ENCODE results near the gene HLA-DRA.
"Not testable (repeated sequence)": the region's sequence is repeated elsewhere in the genome, so short reads cannot be mapped to it uniquely, and the experiment has no call there.

The HLA-DRA gene

DNA sequence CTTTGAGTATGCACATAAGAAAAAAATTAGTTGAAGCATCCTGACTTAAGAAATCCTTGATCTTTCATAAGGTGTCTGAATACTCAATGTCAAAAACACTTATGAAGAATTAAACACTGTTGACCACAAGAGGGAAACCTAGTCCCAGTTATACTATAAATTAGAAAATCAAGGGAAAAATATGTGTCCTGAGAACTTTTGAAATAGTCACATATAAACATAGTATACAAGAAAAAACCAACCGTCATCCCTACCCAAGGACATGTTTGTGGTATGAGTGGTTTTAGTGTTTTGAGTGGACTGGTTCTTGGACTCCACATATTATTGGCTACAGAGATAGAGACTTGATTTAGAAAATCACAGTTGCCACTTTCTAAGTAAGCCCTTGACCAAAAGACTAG is 7.6 kb upstream of the HLA-DRA start:
- DNase-seq = peak in 1 of 2 experiments; percentile 34

DNA sequence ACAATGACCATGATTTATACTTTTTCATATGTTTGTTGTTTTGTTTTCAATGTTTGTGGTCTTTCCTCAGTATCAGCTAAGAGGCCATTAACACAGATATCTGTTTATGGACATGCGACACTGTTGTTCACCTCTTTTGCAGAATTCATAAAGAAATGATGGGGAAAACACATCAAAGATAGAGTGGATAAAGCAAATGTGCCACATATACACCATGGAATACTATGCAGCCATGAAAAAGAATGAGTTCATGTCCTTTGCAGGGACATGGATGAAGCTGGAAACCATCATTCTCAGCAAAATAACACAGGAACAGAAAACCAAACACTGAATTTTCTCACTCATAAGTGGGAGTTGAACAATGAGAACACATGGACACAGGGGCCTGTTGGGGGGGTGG is 5.7 kb upstream of the HLA-DRA start:
- not testable (repeated sequence) for DNase-seq

DNA sequence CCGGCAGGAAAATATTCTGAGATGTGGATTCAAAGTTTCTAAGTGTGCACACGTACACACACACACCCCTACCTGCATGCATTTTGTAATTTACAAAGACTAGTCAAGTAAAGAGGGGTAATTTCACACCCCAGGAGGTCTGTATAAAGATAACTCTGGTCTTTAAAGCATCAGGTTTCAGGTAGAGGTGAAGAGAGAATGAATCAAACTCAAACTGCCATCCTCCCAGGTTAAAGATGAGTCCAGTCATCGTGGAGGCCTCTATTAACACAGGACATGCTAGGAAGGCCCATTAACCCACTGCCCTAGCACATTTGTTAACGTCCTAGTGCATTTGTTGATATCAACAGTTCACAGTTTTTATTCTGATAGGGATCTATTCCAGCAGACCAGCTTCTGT is 3.5 kb upstream of the HLA-DRA start:
- DNase-seq = no peak

DNA sequence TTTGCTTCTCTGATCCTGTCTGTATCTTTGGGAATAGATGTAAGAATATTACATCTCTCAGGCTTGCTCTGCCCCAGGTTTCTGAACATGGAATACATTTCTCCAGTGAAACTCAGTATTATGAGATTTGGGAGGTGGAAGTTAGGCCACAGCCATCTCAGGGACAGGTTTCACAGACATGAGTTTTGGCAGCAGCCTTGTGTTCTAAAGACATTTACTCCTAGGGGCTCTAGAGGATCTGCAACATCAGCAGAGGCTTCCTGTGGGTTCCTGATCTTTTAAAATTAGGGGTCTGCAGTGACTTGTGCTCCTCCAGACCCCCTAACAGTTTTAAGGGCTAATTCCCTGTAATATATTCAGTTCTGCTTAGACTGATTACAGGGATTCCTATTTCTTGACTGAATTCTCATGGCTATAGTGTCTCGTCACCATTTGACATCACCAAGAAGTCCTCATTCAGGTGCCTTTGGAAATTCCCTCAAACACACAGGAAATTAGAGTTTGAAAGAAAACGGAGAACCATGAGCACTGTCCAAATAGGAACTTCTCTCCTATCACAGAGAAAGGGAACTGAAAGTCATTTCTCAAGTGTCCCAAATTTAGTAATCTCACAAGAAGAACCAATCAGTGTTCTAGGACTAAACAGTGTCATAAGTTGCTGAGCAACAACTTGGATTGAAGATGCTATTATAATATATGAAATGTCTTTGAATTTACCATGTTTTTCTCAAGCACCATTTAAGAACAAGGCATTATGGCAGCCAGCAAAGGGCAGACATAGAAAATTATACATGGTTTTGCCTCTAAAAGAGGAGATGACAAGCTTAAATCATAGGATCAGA is 2.5 kb upstream of the HLA-DRA start:
- no peak for DNase-seq

DNA sequence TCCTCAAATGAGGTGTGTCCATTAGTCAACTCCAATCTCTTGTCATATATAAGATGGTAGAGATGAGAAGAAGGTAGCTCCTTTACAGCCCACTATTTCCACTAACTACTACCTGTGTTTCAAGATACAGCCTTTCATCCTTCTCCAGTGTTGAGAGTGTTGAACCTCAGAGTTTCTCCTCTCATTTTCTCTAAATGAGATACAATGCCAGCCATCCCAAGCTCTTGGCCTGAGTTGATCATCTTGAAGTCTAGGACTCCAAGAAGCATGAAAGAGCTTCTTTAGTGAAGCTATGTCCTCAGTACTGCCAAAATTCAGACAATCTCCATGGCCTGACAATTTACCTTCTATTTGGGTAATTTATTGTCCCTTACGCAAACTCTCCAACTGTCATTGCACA is 548 bp upstream of the HLA-DRA start:
- DNase-seq = no peak

DNA sequence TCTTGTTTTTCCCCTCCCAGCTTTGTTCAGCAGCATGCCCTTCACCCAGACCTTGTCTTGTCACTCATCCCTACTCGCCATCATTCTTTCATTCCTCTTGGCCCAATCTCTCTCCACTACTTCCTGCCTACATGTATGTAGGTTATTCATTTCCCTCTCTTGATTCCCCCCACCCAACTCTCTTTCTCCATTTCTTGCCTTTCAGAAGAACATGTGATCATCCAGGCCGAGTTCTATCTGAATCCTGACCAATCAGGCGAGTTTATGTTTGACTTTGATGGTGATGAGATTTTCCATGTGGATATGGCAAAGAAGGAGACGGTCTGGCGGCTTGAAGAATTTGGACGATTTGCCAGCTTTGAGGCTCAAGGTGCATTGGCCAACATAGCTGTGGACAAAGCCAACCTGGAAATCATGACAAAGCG is 2.6 kb downstream of the HLA-DRA start:
- no peak for DNase-seq

DNA sequence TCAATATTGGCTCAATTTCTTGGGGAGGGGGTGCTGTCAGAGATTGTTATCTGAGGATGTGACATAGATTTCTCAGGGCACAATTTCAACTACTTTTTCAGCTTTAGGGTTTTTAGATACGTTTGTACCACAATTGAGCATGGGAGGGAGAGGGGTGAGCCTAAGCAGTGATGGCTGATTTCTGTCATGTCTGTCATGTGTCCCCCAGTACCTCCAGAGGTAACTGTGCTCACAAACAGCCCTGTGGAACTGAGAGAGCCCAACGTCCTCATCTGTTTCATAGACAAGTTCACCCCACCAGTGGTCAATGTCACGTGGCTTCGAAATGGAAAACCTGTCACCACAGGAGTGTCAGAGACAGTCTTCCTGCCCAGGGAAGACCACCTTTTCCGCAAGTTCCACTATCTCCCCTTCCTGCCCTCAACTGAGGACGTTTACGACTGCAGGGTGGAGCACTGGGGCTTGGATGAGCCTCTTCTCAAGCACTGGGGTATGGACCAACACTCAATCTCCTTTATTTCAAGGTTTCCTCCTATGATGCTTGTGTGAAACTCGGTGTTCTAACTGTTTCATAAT is 3.4 kb downstream of the HLA-DRA start:
- no peak for DNase-seq

DNA sequence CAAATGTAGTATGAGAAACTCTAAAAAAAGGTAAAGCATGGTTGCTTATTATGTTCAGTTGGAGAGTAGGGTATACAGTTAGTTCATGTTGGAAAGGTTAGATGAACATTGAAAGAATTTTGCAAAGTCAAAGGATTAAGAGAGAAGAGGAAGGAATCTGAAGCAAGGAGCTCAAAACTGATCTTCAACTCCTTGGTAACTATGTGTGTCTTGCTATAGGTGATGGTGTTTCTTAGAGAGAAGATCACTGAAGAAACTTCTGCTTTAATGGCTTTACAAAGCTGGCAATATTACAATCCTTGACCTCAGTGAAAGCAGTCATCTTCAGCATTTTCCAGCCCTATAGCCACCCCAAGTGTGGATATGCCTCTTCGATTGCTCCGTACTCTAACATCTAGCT is 4.7 kb downstream of the HLA-DRA start:
- DNase-seq = no peak

DNA sequence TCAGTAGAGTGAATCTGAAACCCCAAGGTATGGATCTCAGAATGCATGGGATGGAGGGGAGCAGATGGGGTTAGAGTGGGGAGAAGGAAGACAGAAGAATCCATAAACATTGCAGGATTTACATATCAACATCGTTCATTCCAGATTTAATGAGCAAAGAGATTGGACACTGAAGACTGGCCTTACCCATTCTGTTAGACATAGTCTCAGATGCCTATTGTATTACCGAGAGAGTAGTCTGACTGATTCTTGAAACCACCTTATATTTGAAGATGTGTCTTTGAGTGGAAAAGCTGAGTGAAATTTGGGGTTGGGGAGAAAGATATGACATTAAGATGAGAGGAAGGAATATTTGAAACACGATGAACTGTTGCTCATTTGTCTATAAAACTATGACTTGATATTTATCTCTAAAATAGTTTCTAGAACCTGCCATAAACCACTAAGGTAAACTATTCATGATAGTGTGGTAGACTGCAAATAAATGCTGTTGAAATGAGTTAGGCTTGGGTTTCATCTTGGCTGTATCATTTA is 5.7 kb downstream of the HLA-DRA start:
- no peak for DNase-seq

DNA sequence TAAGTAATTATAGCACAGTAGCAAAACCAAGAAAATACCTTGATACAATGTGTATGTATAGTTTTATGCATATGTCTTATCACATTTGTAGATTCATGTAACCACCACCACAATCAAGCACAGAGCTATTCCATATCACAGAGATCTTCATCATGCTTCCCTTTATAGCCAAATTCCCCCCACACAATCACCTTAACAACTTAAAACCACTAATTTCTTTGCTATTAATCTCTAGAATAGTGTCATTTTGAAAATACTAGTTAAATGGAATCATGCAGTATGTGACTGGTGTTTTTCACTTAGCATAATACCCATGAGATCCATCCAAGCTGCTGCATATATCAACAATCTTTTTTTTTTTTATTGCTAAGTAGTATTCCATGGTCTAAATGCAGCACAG is 8.2 kb downstream of the HLA-DRA start:
- DNase-seq = no peak

DNA sequence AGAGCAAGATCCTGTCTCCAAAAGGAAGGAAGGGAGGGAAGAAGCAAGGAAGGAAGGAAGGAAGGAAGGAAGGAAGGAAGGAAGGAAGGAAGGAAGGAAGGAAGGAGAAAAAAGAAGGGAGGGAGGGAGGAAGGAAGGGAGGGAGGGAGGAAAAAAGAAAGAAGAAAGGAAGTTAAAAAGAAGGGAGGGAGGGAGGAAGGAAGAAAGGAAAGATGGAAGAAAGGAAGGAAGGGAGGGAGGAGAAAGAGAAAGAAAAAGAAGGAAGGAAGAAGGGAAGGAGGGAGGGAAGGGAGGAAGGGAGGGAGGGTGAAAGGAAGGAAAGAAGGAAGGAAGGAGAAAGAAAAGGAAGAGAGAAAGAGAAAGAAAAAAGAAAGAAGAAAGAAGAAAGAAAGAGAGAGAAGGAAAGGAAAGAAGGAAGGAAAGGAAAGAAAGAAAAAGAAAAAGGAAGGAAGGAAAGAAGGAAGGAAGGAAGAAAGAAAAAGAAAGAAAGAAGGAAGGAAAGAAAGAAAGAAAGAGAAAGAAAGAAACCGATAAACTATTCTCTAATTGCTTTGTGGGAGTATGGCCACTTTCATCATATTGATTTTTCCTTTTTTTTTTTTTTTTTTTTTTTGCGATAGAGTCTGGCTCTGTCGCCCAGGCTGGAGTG is 9.5 kb downstream of the HLA-DRA start:
- DNase-seq = no peak

DNA sequence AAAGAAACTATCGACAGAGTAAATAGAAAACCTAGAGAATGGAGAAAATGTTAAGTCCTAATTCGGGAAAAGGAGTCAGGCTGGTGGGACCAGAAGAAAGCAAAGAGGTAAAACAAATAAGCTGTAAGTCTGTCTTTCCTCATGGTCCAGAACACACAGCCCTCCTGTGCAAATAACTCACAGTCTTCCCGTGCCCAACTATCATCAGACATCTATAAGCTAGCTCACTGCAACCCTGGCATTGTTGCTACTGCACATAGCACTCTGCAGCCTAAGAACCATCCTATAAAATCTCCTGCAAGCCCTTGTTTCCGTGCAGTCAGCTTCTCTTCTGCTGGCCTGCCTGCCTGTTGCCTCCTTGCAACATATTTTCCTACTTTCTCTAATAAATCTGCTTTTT is 17.4 kb downstream of the HLA-DRA start:
- no peak for DNase-seq

DNA sequence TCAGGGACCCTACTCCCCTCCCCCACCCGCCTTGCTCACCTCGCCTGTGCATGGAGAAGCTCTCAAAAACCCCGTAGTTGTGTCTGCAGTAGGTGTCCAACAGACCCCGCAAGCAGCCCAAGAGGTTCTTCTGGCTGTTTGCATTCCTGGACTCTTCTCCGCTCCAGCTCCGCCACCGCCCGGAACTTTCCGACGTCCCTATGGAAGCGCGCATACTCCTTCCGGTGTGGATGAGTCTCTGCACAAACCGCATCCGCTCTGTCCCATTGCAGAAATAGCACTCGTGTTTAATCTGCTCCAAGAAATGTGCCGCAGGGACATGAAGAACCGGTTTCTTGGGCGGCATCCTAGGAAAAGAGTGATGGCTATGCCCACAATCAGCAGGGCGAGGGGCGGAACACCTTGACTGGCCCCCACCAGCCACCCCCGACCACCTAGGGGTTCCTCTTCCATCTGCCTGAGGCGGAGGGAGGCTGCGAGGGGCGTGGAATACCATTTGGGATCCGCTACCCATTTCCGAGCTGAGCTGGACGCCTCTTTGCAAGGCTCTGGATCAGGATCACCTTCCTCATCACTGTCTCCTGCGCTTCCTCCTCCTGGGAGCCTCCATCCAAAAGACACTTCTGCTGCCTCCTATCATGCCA is 20.2 kb downstream of the HLA-DRA start:
- no peak for DNase-seq

DNA sequence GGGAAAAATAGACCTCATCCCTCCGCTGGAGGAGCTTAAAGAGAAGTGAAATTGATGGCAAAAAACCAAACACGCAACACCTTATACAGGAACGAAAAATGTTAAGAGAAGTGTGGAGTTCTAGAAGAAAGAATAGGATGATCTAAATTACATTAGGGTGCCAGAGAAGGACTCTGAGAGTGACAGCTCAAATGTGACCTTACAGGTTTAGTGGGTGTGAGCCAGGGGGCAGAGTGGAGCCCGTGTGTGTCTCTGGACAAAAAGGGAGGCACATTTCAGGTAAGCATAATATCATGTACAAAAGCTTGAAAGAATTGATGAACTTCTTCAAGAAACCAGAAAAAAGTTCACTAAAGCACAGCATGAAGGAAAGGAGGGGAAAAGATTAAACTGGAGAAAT is 20.8 kb downstream of the HLA-DRA start:
- DNase-seq = no peak

DNA sequence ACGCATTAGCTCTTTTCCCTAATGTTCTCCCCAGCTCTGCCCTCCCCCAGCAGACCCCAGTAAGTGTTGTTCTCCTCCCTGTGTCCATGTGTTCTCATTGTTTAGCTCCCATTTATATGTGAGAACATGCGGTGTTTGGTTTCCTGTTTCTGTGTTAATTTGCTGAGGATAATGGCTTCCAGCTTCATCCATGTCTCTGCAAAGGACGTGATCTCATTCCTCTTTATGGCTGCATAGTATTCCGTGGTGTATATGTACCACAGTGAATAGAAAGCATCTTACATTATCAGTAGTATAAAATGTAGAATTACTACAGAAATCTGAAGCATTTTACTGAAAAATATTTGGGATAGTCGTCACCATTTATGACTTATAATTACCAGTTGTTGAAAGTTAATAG is 21.8 kb downstream of the HLA-DRA start:
- DNase-seq = no peak

DNA sequence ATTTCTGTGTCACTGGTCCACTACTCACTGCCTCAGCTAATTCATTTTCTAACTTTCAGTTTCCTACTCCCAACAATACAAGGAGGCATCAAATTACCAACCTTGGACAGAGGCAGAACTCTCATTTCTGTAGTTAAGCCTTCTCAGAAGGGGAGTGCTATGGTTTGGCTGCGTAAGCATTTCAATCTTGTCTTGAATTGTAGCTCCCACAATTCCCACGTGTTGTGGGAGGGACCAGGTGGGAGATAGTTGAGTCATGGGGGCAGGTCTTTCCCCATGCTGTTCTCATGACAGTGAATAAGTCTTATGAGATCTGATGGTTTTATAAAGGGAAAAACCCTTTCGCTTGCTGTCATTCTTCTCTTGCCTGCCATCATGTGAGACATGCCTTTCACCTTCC is 22.9 kb downstream of the HLA-DRA start:
- DNase-seq = no peak

DNA sequence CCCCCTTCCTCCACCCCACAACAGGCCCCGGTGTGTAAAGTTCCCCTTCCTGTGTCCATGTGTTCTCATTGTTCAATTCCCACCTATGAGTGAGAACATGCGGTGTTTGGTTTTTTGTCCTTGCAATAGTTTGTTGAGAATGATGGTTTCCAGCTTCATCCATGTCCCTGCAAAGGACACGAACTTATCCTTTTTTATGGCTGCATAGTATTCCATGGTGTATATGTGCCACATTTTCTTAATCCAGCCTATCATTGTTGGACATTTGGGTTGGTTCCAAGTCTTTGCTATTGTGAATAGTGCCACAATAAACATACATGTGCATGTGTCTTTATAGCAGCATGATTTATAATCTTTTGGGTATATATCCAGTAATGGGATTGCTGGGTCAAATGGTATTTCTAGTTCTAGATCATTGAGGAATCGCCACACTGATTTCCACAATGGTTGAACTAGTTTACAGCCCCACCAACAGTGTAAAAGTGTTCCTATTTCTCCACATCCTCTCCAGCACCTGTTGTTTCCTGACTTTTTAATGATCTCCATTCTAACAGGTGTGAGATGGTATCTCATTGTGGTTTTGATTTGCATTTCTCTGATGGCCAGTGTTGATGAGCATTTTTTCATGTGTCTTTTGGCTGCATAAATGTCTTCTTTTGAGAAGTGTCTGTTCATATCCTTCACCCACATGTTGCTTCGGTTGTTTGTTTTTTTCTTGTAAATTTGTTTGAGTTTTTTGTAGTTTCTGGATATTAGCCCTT is 28.2 kb downstream of the HLA-DRA start:
- not testable (repeated sequence) for DNase-seq

DNA sequence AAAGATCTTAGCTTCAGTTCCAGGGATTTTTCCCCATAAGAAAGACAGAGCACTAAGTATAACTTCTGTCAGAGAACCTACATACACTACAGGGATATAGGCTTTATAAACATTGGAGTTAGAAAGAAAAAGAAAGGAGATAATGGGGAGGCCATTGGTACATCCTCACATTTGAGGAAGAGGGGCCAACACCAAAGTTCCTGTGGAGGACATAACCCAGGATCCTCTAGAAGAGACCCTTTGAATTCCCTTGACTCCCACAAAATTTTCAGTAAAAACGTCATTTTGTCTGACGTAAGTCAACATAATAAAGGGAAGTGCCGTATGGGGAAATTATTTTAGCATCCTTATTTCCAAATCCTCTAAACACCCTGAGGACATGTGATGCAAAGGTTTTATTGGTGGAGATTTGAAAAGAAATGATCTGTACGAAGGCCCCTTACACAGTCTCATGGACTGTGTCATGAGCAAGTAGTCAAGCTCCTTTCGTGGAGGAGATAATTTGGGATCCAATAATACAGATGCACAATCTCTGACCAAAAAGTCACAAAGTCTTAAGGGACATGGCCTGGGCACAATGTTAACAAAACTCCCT is 33.2 kb downstream of the HLA-DRA start:
- no peak for DNase-seq

DNA sequence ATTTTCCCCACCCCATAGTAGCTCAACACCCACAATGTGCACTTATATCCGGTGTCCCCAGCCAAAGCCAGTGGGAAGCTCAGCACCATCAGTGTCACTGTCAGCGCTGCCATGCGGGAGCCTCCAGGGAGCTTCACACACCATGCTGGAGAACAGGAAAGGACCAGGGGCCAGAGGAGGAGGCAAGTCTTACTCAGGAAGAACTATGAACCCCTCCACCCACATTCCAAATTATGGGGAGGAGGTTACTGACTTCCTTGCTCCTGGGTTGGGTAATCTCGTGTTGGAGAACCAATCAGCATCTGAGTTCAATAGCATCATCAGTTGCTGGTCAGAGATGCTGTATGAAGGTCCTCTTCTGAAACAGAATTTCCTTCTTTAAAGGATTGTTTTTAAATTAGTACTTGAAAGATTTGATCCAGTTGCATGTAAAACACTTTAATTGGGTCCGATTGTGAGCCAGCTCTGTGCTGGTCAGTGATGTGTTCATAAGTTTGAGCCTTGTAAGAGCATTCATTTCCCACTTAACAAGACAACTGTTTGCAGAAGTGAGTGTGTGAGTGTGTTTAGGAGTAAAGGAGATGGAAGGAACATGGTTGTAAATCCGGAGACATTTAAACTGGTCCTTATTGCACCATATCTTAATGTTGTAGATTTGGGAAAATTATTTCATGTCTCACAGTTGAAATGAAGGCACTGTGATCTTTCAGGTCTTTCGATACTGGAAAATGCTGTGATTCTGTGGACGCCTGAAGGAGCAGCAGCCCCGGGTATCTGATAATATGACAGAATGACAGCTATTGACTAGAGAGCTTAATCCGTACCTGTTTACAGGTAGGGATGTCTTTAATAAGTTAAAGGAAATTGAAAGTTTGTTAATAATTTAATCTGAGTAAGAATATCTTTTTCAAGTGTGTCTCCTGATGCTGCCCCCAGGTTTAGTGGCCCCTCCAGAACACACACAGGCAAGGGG is 34.0 kb downstream of the HLA-DRA start:
- DNase-seq = not testable (repeated sequence)

DNA sequence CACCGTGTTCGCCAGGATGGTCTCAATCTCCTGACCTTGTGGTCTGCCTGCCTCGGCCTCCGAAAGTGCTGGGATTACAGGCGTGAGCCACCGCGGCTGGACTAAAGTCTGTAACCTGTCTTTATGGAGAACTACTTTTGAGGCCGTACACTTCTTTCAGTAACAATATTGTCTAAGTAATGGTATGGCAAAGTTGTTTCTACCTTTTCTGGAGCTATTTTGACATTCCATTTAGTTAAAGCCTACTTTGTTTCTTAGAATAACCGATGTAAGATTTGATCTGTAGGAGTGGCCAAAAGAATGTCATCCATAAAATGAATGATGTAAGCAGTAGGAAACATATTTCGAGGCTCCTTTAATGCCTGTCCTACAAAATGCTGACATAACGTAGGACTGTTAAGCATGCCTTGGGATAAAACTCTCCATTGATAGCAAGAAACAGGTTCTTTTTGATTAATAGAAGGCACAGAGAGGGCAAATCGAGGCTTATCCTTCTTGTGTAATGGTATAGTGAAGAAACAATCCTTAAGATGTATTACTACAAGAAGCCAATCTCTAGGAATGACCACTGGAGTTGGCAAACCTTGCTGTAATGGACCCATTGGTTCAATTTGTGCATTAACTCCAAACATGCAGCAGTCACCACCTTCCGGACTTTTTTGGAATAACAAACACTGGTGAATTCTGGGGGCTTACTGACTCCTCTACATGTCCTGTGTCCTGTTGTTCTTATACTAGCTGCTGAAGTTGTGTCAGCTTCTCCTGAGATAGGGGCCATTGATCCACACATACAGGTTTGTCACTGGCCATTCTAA is 35.9 kb downstream of the HLA-DRA start:
- DNase-seq = no peak
